ENCODE results near the gene PPP1R7. TPM values are rescaled to one million over a fixed set of nuclear protein-coding genes. Genes with fewer than 3 reads are reported as not detected.

PPP1R7 gene
- total RNA-seq, 4 donors from 2014 or later, result 69.1 to 87.2 (median 73.7) TPM

- Histone ChIP-seq H3K36me3 (no peaks in the 10 kb centered on the region), H3K4me3 (no peak overlapping the region), H3K27me3 (no peaks in the 10 kb centered on the region), H3K4me1 (peaks cover 7 to 27% (median 16%) of the 10 kb centered on the region in 4 donors), H3K27ac (replicated peaks in 1 of 4) (no peak overlapping the region), H3K9me3 (no peaks in the 10 kb centered on the region)
- DNase-seq (ENCODE audit: extremely low spot score), result no peak
- intact Hi-C loops (cut with DNase I), result loop anchor here (5.0 kb wide), 1 partner anchor 69 kb away; the partner anchor contains the start of gene PASK
- 75% methylated on average over 13 of the region's 14 CpGs for WGBS
- no peak for TF ChIP-seq CTCF (IDR thresholded peaks at IDR 0.05)
- no peak for TF ChIP-seq EP300 (IDR thresholded peaks at IDR 0.05)
- TF ChIP-seq POLR2A (IDR thresholded peaks at IDR 0.05; ENCODE audit: low read depth), result no peak
- TF ChIP-seq POLR2AphosphoS5 (IDR thresholded peaks at IDR 0.05), result no peak
Observed at GRCh38 chr2:241216211-241216761, 66.0 kb downstream of the PPP1R7 start.

DNA sequence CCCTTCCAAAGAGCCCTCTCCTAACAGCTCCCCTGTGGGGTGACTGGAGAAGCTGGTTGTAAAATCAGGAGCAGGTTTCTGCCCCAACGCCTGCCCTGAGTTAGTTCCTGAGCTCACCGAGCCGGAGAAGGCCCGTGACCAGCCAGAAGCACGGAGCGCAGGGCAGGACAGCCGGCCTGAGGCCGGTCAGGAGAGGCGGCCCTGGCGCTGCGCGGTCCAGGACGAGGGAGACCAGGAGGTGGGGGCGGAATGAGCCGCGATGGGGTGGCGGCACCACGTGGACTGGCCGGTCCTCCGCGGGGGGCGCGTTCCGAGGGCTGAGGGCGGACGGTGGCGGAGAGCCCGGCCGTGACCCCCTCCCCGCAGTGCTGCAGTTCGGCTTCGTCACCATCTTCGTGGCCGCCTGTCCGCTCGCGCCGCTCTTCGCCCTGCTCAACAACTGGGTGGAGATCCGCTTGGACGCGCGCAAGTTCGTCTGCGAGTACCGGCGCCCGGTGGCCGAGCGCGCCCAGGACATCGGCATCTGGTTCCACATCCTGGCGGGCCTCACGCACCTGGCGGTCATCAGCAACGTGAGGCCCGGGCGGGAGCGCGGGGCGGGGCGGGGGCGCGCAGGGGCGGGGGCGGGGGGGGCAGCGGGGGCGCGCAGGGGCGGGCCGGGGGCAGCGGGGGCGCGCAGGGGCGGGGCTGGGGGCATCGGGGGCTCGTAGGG, 67.2 kb downstream of the PPP1R7 start:
- TF ChIP-seq POLR2AphosphoS5 (IDR thresholded peaks at IDR 0.05) (peak; percentile 45 to 46), EP300 (IDR thresholded peaks at IDR 0.05) (no peak), CTCF (IDR thresholded peaks at IDR 0.05) (peak in 1 of 3 experiments; percentile 3)
- H3K27me3 ChIP-seq, result no peaks in the 10 kb centered on the region
- intact Hi-C loops (cut with DNase I), result loop anchor here (5.0 kb wide), 1 partner anchor 70 kb away; the partner anchor contains the start of gene PASK
- peak overlapping the region; percentile 53 to 70 (median 60) for H3K4me3 ChIP-seq
- WGBS, result 17% methylated on average over 1 of the region's 77 CpGs
- H3K36me3 ChIP-seq, result no peaks in the 10 kb centered on the region
- H3K9me3 ChIP-seq, result no peaks in the 10 kb centered on the region
- peak overlapping the region; percentile 83 to 94 (median 90) for H3K27ac ChIP-seq (replicated peaks in 1 of 4)
- peaks cover 7 to 27% (median 16%) of the 10 kb centered on the region in 4 donors for H3K4me1 ChIP-seq
- DNase-seq (ENCODE audit: extremely low spot score), result no peak

- 1% methylated on average over 26 of the region's 83 CpGs for WGBS
- intact Hi-C loops (cut with DNase I), result loop anchor here (5.0 kb wide), 1 partner anchor 71 kb away; the partner anchor contains the start of gene PASK
- Histone ChIP-seq H3K9me3 (no peaks in the 10 kb centered on the region), H3K27me3 (no peaks in the 10 kb centered on the region), H3K27ac (replicated peaks in 1 of 4) (peak overlapping the region; percentile 60 to 77 (median 74)), H3K4me1 (peaks cover 7 to 29% (median 17%) of the 10 kb centered on the region in 4 donors), H3K36me3 (no peaks in the 10 kb centered on the region), H3K4me3 (peak overlapping the region; percentile 68 to 77 (median 72))
- TF ChIP-seq POLR2AphosphoS5 (IDR thresholded peaks at IDR 0.05), result peak; percentile 2 to 12
- TF ChIP-seq EP300 (IDR thresholded peaks at IDR 0.05), result no peak
- no peak for TF ChIP-seq POLR2A (IDR thresholded peaks at IDR 0.05; ENCODE audit: low read depth)
- peak; percentile 10 to 24 (median 17) for TF ChIP-seq CTCF (IDR thresholded peaks at IDR 0.05)
- no peak for DNase-seq (ENCODE audit: extremely low spot score)
Observed at GRCh38 chr2:241218131-241219029, 68.1 kb downstream of the PPP1R7 start.

GRCh38 chr2:241219030-241219382, 68.7 kb downstream of the PPP1R7 start:
- intact Hi-C loops (cut with DNase I), result loop anchor here (5.0 kb wide), 1 partner anchor 72 kb away; the partner anchor contains the start of gene PASK
- peak overlapping the region; percentile 68 to 77 (median 72) for H3K4me3 ChIP-seq
- H3K27ac ChIP-seq (replicated peaks in 1 of 4), result peak overlapping the region in 1 of 4 donors; percentile 77
- peaks cover 11 to 35% (median 23%) of the 10 kb centered on the region in 4 donors for H3K4me1 ChIP-seq
- WGBS, result 62% methylated on average over 4 of the region's 4 CpGs
- TF ChIP-seq POLR2AphosphoS5 (IDR thresholded peaks at IDR 0.05) (no peak), POLR2A (IDR thresholded peaks at IDR 0.05; ENCODE audit: low read depth) (no peak), EP300 (IDR thresholded peaks at IDR 0.05) (no peak), CTCF (IDR thresholded peaks at IDR 0.05) (no peak)
- no peak for DNase-seq (ENCODE audit: extremely low spot score)
- no peaks in the 10 kb centered on the region for H3K9me3 ChIP-seq
- H3K36me3 ChIP-seq, result no peaks in the 10 kb centered on the region
- no peaks in the 10 kb centered on the region for H3K27me3 ChIP-seq

Measured in esophagus muscularis mucosa (tissue), 4 donors.